HepG2 (cell line): ENCODE measurements around the gene CHST11. TPM values are rescaled to one million over a fixed set of nuclear protein-coding genes. Genes with fewer than 3 reads are reported as not detected.

Experiments used
- ATAC-seq: fragments of 200-7000 bp; cut with Tn5 transposase; 3 replicates; pipeline ENCODE4 v1.9.1; 2020; ENCODE audit warnings: mild to moderate bottlenecking, moderate library complexity
- BruUV-seq: library from RNA; stranded (reverse); fragments of 400-500 nt; replicated peaks from 2 replicates; lab custom pipeline; 2021; lab: Mats Ljungman, UMichigan
- CTCF ChIA-PET: fragments of 300-600 bp; formaldehyde crosslinking; extraction: SDS; loops from one replicate; lab custom pipeline; 2021; ENCODE audit warnings: low total read pairs, inconsistent platforms, low intra/inter-chr PET ratio; lab: Yijun Ruan, JAX
- POLR2A ChIA-PET: fragments of 350-600 bp; sonication (Branson Sonifier 250); formaldehyde crosslinking; loops from one replicate; lab custom pipeline; 2020; ENCODE audit warnings: antibody characterized with exemption, inconsistent platforms; lab: Yijun Ruan, JAX
- DNase-seq: peaks from one replicate; pipeline ENCODE4 v3.0.0-alpha.2; 2015; ENCODE audit warnings: low spot score
- FAIRE-seq: peaks from 3 replicates; lab custom pipeline; 2011; peaks lifted over from hg19 to GRCh38; lab: Jason Lieb, UNC
- H2AFZ ChIP-seq: one replicate; pipeline ENCODE4 v1.6.1; 2011; ENCODE audit warnings: low read length, inconsistent platforms
- H3K27ac ChIP-seq: fragments of 300-600 bp; 3 replicates; pipeline ENCODE4 v1.8.0; 2011; ENCODE audit warnings: mixed run types, mild to moderate bottlenecking, mixed read lengths, low read length, inconsistent platforms; ENCODE audit not compliant: insufficient read depth; ENCODE audit errors: extremely low read length
- H3K27me3 ChIP-seq, 2 experiments: fragments of 200-600 bp in 1 of 2; 2 replicates in 1 of 2; 3 replicates in 1 of 2; pipeline versions ENCODE4 v1.6.0 to v1.8.0; 2011; ENCODE audit warnings: low read length in 2 of 2, mild to moderate bottlenecking in 2 of 2, moderate library complexity in 2 of 2, inconsistent platforms in 1 of 2; ENCODE audit not compliant: insufficient read depth in 2 of 2, control insufficient read depth in 1 of 2
- H3K36me3 ChIP-seq, 2 experiments: fragments of 200-600 bp in 1 of 2; replicated peaks in 1 of 2; 2 replicates in 1 of 2; 3 replicates in 1 of 2; pipeline versions ENCODE4 v1.5.1 to v1.8.0; 2011; ENCODE audit warnings: low read length in 2 of 2, inconsistent platforms in 1 of 2; ENCODE audit not compliant: insufficient read depth in 2 of 2, control insufficient read depth in 1 of 2
- H3K4me1 ChIP-seq: 2 replicates; pipeline ENCODE4 v1.5.1; 2012; ENCODE audit warnings: low read length, inconsistent platforms; ENCODE audit not compliant: insufficient read depth
- H3K4me2 ChIP-seq: 2 replicates; pipeline ENCODE4 v1.6.0; 2011; ENCODE audit warnings: low read depth, low read length, inconsistent platforms
- H3K4me3 ChIP-seq, 3 experiments: fragments of 200-600 bp in 1 of 3; sonication (generic), shearing (Covaris generic) in 1 of 3; replicated peaks in 1 of 3; 2 replicates each; pipeline ENCODE4 v1.5.1; 2011 to 2016; ENCODE audit warnings: low read length in 3 of 3, inconsistent platforms in 2 of 3, low read depth in 2 of 3, mild to moderate bottlenecking in 2 of 3, control low read depth in 1 of 3, mixed read lengths in 1 of 3; ENCODE audit not compliant: insufficient read depth in 1 of 3
- H3K79me2 ChIP-seq: one replicate; pipeline ENCODE4 v1.6.1; 2011; ENCODE audit warnings: low read length, inconsistent platforms; ENCODE audit not compliant: insufficient read depth
- H3K9ac ChIP-seq: 2 replicates; pipeline ENCODE4 v1.6.0; 2011; ENCODE audit warnings: mild to moderate bottlenecking, low read depth, low read length, inconsistent platforms; ENCODE audit not compliant: insufficient read depth
- H3K9me3 ChIP-seq: 2 replicates; pipeline ENCODE4 v1.5.1; 2012; ENCODE audit warnings: mild to moderate bottlenecking, low read length
- H4K20me1 ChIP-seq: 2 replicates; pipeline ENCODE4 v1.6.0; 2011; ENCODE audit warnings: inconsistent platforms, mild to moderate bottlenecking, low read length, moderate library complexity; ENCODE audit not compliant: insufficient read depth
- AGO1 ChIP-seq: fragments of 200-400 bp; formaldehyde crosslinking; IDR thresholded peaks from 2 replicates; pipeline ENCODE4 v1.6.1; 2017; ENCODE audit warnings: mild to moderate bottlenecking, low read depth, low read length, moderate library complexity; ENCODE audit not compliant: poor library complexity, severe bottlenecking
- CENPBD1 ChIP-seq: sonication (generic); formaldehyde crosslinking; IDR thresholded peaks from 2 replicates; pipeline ENCODE4 v1.8.0; 2022; ENCODE audit warnings: missing genetic modification reagents, low read depth, mild to moderate bottlenecking, borderline replicate concordance
- CENPT ChIP-seq: sonication (generic); formaldehyde crosslinking; IDR thresholded peaks from 2 replicates; pipeline ENCODE4 v1.8.0; 2022; ENCODE audit warnings: low read depth, mild to moderate bottlenecking, moderate library complexity, missing genetic modification reagents
- FUBP1 ChIP-seq: sonication (generic); formaldehyde crosslinking; IDR thresholded peaks from 2 replicates; pipeline ENCODE4 v1.5.1; 2020; ENCODE audit warnings: missing genetic modification reagents, mild to moderate bottlenecking, borderline replicate concordance
- NCOA1 ChIP-seq: sonication (generic); formaldehyde crosslinking; IDR thresholded peaks from 2 replicates; pipeline ENCODE4 v1.9.0; 2021; ENCODE audit warnings: missing genetic modification reagents
- POLR2AphosphoS2 ChIP-seq: IDR thresholded peaks from 2 replicates; pipeline ENCODE4 v1.6.1; 2011; ENCODE audit warnings: low read depth, low read length, improper control_type of control experiment
- SPEN ChIP-seq: sonication (generic); formaldehyde crosslinking; IDR thresholded peaks from 2 replicates; pipeline ENCODE4 v1.5.1; 2020; ENCODE audit warnings: low read depth, mild to moderate bottlenecking, missing genetic modification reagents
- ZBTB1 ChIP-seq: sonication (generic); formaldehyde crosslinking; IDR thresholded peaks from 2 replicates; pipeline ENCODE4 v1.4.0; 2020; ENCODE audit warnings: missing genetic modification reagents, borderline replicate concordance
- ZBTB26 ChIP-seq: IDR thresholded peaks from 2 replicates; pipeline ENCODE4 v1.6.1; 2016; ENCODE audit warnings: missing compliant biosample characterization, missing genetic modification reagents, borderline replicate concordance
- ZNF253 ChIP-seq: sonication (generic); formaldehyde crosslinking; IDR thresholded peaks from 2 replicates; pipeline ENCODE4 v1.8.0; 2022; ENCODE audit warnings: mild to moderate bottlenecking, missing genetic modification reagents, borderline replicate concordance
- ZNF552 ChIP-seq: sonication (generic); formaldehyde crosslinking; IDR thresholded peaks from 2 replicates; pipeline ENCODE4 v1.9.0; 2022; ENCODE audit warnings: missing genetic modification reagents, mild to moderate bottlenecking, borderline replicate concordance
- ZNF644 ChIP-seq: IDR thresholded peaks from 2 replicates; pipeline ENCODE4 v1.6.1; 2016; ENCODE audit warnings: low read depth
- ZNF781 ChIP-seq: sonication (generic); formaldehyde crosslinking; IDR thresholded peaks from 2 replicates; pipeline ENCODE4 v1.5.1; 2020; ENCODE audit warnings: borderline replicate concordance, mild to moderate bottlenecking, missing genetic modification reagents; ENCODE audit errors: not compliant biosample characterization
- ZNF891 ChIP-seq: sonication (generic); formaldehyde crosslinking; IDR thresholded peaks from 2 replicates; pipeline ENCODE4 v1.5.0; 2020; ENCODE audit warnings: mild to moderate bottlenecking, missing genetic modification reagents
- WGBS: methylation state at CpG from one replicate; pipeline ENCODE4 v1.1.6; 2017; ENCODE audit warnings: low lambda C conversion rate; 5-methylcytosine and 5-hydroxymethylcytosine counted together
- in situ Hi-C: cut with HindIII; loops from 2 replicates; pipeline ENCODE4 v1.10.0; 2017; ENCODE audit warnings: low pct_unique_long_range_greater_than_20kb; ENCODE audit not compliant: extremely low pct_ligation_motif_present
- intact Hi-C: fragments of 100-400 bp; cut with micrococcal nuclease; formaldehyde crosslinking; loops from one replicate; pipeline ENCODE4 v1.10.0; 2022; ENCODE audit not compliant: unreplicated experiment
- polyA plus RNA-seq, 8 experiments: library from polyadenylated mRNA; depleted of rRNA in 3 of 8; stranded (reverse) in 7 of 8; unstranded in 1 of 8; fragments of >200 nt; fragmentation: Illumina TruSeq in 4 of 8; extraction: Trizol in 4 of 8; gene quantifications; 2 replicates each; pipeline versions ENCODE4 v1.2.1 to v1.2.3, GENCODE V29; 2011 to 2016; ENCODE audit warnings: low read depth in 4 of 8, missing spikeins in 1 of 8, mixed read lengths in 1 of 8; ENCODE audit not compliant: insufficient read depth in 1 of 8
- total RNA-seq, 5 experiments: library from RNA; depleted of rRNA; stranded (reverse); fragments of >200 nt; fragmentation: Illumina TruSeq; extraction: Trizol; gene quantifications; 2 replicates each; pipeline ENCODE4 v1.2.3, GENCODE V29; 2016; ENCODE audit warnings: low read depth in 1 of 5

The CHST11 gene
- total and polyA plus RNA-seq, 2 of the 13 experiments (the other 11 are each of a cell fraction or from before 2014, with no cell fraction given), result 0.15 TPM; not detected in 1

GRCh38 chr12:104782296-104782695 is 325.5 kb downstream of the CHST11 start:
- no peaks in the 10 kb centered on the region for H3K79me2 ChIP-seq
- no peaks in the 10 kb centered on the region; a peak in 1 of 5 replicates for H3K27me3 ChIP-seq
- H3K4me3 ChIP-seq, result no peak overlapping the region
- POLR2A ChIA-PET, result no interaction called here
- ATAC-seq, result no peak
- CTCF ChIA-PET, result no interaction called here
- no peaks in the 10 kb centered on the region for H3K4me1 ChIP-seq
- in situ Hi-C loops, result no loop called here
- H3K27ac ChIP-seq, result no peak overlapping the region
- no peaks in the 10 kb centered on the region for H3K9me3 ChIP-seq
- DNase-seq, result no peak
- no peak for FAIRE-seq
- no peak overlapping the region for H2AFZ ChIP-seq
- intact Hi-C loops, result no loop called here
- no peaks in the 10 kb centered on the region for H4K20me1 ChIP-seq
- no peak for TF ChIP-seq POLR2AphosphoS2
- no peak for TF ChIP-seq ZNF891
- TF ChIP-seq ZBTB1, result no peak
- no peak overlapping the region for H3K4me2 ChIP-seq
- WGBS, result 0% methylated on average over 3 of the region's 3 CpGs
- no TSS peak for BruUV-seq
- H3K36me3 ChIP-seq, result no peaks in the 10 kb centered on the region; a peak in 1 of 5 replicates
- H3K9ac ChIP-seq, result no peak overlapping the region

GRCh38 chr12:104784592-104784991 is 327.8 kb downstream of the CHST11 start:
- Histone ChIP-seq H3K9me3 (no peaks in the 10 kb centered on the region), H4K20me1 (no peaks in the 10 kb centered on the region), H3K4me1 (no peaks in the 10 kb centered on the region), H3K27me3 (no peaks in the 10 kb centered on the region; a peak in 1 of 5 replicates), H3K27ac (no peak overlapping the region), H3K4me2 (no peak overlapping the region), H3K9ac (no peak overlapping the region), H3K4me3 (no peak overlapping the region), H3K79me2 (no peaks in the 10 kb centered on the region), H2AFZ (no peak overlapping the region), H3K36me3 (no peaks in the 10 kb centered on the region; a peak in 1 of 5 replicates)
- no peak for FAIRE-seq
- no peak for DNase-seq
- intact Hi-C loops (no loop called here), in situ Hi-C loops (no loop called here)
- no TSS peak for BruUV-seq
- POLR2A ChIA-PET, result no interaction called here
- WGBS, result 0% methylated on average over 1 of the region's 1 CpG
- CTCF ChIA-PET, result no interaction called here
- no peak for ATAC-seq
- TF ChIP-seq ZNF644 (CRISPR knock-in tag) (no peak), AGO1 (no peak), ZBTB26 (CRISPR knock-in tag) (no peak), FUBP1 (CRISPR knock-in tag) (no peak), SPEN (CRISPR knock-in tag) (no peak), CENPT (CRISPR knock-in tag) (no peak), ZNF781 (CRISPR knock-in tag) (no peak), CENPBD1 (CRISPR knock-in tag) (no peak), ZNF552 (CRISPR knock-in tag) (no peak), NCOA1 (CRISPR knock-in tag) (no peak), ZNF253 (CRISPR knock-in tag) (no peak)
